ENCODE results near the gene FSCN2.

GRCh38 chr17:81500047-81500446 is 28.1 kb upstream of the FSCN2 start:
- TF ChIP-seq CTCF (optimal IDR thresholded peaks at IDR 0.05 in 1 of 3, IDR thresholded peaks at IDR 0.05 in 1 of 3, conservative IDR thresholded peaks at IDR 0.05 in 1 of 3; ENCODE audit: extremely low read depth in 1 of 3, insufficient read depth in 2 of 3, low read length in 3 of 3), result no peak
- no peak for TF ChIP-seq EZH2 (IDR thresholded peaks at IDR 0.05; ENCODE audit: low read length)
